Measurements from ENCODE around the gene FASTKD2.
"Not testable (repeated sequence)": the region's sequence is repeated elsewhere in the genome, so short reads cannot be mapped to it uniquely, and the experiment has no call there.

FASTKD2 gene

DNA sequence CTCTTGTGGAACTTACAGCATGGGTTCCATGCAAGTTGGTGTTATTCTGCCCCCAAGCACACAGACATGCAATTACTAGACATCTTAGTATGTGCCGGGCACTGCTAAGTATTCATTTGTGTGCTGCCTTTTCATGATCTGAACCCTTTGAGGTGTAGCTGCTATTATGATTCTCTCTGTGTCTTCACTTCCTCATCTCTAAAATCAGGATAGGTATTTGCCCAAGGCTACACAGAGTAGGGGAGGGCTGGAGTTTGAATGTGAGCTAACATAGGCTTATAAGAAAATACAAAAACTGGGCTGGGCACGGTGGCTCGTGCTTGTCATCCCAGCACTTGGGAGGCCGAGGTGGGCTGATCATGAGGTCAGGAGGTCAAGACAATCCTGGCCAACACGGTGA is 27.2 kb downstream of the FASTKD2 start:
- no peak for DNase-seq

DNA sequence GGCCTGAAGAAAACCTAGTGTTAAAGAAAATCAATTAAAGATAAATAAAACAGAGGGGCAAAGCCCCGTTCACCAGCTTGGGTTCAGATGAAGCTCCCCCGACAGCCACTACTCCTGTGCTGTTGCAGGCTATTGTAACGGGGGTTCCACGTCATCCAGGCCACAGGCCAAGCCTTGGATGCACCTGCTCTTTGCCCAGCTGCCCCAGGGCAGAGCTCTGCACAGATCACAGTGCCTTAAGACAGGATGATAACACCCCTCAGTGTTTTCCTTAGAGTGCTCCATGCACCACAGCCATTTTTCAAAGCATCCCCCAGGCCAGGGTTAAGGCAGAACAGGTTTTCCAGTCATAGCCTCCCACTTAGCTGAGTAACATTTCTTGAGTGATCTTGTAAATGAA is 32.0 kb downstream of the FASTKD2 start:
- no peak for DNase-seq

DNA sequence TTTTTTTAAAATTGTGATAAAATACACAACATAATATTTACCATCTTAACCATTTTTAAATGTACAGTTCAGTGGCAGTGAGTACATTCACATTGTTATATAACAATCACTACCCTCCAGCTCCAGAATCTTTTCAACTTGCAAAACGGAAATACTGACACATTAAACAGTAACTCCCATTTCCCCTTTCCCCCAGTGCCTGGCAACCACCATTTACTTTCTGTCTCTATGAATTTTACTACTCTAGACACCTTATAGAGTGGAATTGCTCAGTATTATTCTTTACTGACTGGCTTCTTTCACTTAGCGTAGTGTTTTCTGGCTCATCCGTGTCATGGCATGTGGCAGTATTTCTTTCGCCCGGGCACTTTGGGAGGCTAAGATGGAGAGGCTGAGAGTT is 32.6 kb downstream of the FASTKD2 start:
- DNase-seq = no peak

DNA sequence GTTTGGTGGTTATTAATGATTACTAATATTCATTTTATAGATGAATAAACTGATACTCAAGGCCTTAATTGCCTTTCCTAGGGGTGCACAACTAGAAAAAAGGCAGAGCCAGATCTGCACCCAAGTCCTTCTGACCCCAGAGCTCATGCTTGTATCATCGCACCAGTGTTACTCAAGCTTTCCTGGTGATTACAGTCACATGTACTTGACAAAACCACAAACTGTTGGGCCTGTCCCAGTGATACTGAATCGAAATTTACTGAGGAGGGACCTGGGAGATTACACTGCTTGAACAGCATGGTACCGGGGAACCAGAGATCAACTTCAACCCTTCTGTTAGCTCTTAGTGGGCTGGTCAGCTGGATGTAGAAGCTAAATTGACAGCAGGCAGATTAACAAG is 33.7 kb downstream of the FASTKD2 start:
- no peak for DNase-seq

DNA sequence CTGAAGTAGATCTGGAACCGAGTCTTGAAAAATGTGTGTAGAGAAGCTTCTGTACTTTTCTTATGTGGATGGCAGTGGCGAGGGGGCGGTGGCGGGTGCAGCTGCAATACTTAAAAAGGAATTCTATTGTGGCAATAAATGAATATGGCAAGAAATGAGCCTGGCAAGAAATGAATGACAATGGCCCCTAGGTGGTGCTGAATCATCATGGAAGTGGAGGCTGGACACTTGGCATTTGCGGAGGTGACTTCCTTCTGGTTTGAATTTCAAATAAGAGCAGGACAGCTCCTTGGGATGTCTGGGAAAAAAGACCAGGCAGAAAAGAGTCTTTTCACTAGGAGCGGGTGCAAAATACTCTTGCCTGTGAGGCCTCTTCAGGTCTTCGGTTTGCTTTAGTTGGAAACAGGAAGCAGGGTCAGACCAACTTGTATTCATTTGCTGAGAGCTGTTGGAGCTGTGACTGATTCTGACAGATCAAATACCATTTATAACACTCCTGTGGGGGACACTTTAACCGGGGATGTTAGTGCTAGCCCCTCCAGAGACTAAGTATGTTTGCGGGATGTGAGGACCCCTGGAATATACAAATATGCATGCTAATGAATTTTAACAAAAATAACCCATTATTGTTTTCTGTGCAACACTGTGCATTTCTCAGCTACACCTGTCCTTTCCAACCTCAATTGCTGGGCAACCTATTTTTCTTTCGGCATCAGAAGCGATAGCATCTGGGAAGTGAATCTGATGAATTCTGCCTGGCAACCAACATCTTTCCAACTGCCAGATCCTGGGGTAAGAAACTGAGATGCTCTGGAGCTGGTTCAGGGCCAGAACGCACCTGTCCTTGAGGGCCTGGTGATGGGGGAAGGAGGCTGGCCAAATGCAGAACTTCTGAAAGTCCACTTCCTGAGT is 35.4 kb downstream of the FASTKD2 start:
- peak; percentile 50 for DNase-seq

DNA sequence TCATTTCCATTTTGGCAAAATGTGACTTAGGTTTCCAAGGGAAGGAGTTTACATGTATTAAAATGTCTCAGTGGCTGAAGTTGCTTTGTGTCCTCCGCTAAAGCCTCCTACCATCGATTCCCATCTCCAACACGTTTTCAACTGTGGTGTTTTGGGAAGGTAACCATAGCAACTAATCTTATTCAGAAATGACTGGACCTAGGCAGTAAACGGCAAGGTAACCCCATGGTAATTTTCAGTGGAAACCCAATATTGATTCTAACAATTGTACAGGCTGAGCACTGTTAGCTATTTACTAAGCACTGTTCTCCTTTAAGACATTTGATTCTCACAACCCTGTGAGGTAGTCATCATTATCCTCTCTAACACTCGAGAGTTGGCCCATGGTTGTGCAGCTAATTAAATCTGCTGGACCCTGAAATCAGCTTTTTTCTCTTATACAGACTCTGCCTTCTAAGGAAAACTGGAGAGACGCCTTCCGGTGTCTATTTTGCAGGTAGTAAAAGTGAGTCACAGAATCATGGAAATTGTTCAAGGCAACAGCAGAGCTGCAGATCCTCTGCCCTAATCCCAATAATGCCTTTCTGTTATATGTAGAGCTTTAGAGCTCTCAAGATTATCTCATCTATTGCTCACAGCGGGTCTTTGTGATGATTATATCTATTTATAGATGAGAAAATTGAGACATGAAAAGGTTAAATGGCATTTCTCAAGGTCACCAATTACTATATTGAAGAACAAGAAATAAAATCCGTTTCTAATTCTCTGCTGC is 36.2 kb downstream of the FASTKD2 start:
- DNase-seq = no peak

DNA sequence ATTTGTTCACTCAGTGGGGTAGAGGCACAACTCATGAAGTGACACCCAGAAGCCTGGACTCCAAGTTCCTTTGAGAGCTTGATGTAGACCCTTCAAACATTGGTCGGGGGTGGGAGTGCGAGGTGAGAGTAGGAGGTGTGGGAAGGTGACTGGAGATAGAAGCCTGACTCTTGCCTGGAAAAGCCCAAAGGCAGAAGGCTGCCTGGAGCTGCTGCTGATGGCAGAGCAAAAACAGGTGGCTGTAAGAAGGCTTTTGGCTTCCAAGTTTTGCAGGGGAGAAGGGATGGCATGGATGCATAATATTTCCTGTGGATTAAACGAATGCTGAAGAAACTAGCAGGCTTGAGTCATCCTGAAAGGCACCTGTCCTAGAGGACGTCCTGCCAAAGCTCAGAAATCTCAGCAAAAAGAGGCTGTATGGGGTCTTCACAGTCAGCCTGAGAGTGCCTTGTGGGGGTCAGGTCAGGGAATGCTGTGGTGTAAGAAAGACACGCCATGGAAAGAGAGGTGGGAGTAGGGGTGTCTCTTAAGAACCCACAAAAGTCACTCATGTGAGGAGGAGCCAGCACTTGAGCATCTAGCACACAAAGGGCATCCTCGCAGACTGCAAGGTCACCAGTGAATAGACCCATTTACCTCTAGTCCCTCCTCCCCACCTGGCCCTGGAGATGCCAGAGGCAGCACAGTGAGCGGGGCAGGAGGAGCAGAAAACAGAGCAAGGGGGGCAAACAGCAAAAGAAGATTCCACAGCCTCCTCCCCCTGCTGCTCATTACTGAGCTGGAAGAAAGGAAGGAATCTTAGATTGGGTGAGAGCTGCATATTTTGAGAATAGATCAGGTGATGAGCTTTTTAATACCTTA is 37.5 kb downstream of the FASTKD2 start:
- no peak for DNase-seq

DNA sequence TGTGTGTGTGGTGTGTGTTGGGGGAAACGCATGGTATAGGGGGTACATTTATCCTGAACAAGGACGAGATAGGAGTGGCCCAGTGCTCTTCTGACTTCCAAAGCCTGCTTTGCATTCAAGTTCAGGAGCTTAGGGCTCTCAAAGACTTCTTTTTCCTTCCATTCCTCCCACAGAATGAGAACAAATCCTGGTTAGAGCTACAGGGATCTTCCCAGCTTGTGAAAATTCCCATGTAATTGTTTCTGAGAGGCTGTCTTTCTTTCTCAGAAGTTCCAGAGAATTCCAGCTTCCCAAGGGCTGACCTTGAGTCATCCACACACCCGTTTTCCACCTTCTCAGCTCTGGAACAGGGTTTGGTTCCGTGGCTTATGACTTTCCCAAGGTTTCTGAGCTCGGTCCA is 38.9 kb downstream of the FASTKD2 start:
- DNase-seq = no peak

DNA sequence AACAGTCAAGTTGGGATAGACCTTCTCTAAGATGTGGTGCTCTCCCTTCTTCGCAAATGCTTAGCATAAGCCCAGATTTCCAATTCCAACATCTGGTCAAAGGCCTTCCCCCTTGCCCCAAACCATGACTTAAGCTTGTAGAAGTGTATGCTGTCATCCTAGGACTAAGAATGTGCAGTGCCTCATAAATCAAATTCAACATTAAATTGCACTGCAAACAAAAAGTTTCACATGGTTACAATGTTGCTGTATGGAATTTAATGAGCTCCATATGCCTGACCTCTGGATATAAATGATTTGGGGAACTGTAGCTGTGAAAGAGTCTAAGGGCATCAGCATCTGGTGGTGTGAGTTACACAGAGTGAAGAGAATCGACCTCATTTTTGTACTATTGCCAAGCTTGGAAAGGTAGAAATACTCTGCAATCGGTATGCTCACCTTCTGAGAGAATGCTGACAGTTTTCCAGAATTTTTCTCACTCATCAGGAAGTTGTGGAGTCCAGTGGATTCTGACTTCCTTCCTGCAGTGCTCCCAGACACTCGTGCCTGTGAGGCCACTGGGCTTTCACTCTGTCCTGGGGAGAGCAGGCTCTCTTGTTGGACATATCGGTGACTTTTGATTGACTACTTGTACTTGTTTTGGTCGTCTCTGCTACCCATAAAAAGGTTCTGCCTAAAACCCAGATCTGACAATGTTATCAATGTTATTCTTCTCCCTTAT is 40.6 kb downstream of the FASTKD2 start:
- DNase-seq = no peak

DNA sequence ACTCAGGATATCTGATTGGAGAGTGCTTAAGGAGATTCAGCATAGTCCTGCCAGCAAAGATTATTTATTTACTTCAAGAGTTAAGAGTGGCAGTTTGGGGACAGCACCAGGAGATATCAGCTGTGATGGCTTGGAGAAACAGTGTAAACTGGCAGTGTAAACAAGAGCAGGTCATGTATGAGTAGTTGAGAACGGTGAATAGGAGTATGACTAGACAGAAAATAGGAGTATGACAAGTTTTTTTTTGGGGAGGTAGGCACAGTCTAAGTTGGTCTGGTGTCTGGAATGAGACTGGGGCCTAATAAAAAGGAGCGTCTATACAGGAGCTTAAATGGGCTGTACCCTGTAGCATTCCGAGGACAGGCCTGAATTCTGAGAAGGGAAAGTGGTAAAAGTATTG is 42.2 kb downstream of the FASTKD2 start:
- not testable (repeated sequence) for DNase-seq

DNA sequence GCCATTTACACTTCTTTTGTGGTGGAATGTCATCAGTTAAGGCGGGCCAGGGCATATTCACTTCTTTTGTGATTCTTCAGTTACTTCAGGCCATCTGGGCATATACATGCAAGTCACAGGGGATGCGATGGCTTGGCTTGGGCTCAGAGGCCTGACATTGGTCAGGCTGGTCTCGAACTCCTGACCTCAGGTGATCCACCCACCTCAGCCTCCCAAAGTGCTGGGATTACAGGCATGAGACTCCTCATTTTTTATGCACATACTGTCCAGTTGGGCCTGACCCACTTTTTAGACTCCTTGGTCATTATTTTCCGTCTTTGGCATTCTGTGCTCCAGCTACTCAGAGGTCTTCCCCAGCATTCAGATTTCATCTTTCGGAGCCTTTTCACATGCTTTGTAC is 47.1 kb downstream of the FASTKD2 start:
- DNase-seq = not testable (repeated sequence)

DNA sequence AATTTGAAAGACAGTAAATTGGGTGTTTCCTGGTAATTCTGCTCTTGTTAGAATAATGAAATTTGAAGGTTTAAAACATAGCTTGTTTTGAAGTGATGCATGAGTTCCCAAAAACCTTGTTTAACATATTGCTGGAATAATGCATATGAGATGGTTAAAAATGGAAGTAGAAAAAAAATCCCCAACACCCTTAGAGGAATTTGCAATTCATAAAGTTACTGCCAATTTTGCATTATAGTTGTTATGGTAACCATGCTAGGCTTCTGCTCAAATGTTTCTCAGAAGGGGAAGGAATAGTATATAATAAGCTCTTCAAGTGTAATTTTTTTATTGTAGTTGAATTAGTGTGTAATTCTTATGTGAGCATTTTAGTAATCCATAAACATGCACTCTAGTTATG is 49.1 kb downstream of the FASTKD2 start:
- DNase-seq = no peak

DNA sequence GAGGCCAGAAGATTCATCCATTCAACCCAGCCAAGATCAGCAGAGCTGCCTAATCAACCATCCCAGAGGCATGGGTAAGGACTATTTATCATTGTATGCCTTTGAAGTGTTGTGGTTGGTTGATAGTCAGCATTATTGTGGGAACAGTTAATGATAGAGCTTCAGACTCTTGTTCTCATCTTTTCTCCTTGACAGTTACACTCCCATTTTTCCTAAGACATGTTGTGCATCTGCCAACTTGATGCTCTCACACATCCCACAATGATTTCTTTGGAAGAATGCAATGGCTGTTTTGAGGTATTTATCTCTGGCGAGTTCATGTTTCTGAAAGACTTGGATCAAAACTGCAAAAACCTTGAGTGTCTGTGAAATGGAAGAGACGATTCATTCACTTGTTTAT is 55.4 kb downstream of the FASTKD2 start:
- no peak for DNase-seq

DNA sequence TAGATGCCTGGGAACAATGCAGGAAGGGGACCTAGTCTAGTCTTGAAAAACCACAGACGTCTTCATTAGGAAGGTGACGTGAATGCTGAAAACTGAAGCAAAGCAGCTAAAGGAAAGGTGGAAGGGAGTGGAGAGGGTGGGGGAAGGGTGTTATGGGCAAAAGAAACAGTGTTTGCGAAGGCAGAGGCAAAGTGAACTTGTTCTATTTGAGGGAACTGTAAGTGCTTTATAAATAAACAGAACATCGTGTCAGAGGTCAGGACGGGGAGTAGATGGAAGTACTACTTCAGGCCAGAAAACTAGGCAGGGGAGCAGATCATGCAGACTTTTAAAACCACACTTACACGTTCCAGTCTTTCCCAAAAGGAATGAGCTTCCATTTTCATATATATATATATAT is 57.8 kb downstream of the FASTKD2 start:
- DNase-seq = no peak

DNA sequence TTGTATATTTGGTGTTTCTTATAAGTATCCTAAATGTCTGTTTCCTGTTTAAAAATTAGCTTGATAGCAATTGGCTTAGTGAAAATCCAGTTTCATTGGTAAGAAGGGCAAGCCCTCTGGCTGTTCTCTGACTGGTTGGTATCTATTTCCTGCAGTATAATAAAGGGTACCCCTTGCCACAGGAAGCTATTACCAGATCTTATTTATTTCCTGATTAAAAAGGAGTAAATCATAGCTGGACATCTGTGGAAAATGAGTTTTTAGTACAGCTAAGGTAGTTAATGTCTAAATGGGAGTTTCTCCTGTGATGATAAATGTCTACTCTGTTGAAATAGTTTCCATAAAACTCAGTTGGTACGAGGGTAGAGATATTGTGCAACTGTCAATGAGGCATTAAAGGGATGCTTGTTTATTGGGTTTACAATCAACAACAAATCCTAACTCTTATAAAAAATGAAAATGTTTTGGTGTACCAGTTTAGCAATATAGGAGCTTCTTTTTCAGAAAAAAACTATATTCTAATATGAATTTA is 58.7 kb downstream of the FASTKD2 start:
- DNase-seq = no peak

DNA sequence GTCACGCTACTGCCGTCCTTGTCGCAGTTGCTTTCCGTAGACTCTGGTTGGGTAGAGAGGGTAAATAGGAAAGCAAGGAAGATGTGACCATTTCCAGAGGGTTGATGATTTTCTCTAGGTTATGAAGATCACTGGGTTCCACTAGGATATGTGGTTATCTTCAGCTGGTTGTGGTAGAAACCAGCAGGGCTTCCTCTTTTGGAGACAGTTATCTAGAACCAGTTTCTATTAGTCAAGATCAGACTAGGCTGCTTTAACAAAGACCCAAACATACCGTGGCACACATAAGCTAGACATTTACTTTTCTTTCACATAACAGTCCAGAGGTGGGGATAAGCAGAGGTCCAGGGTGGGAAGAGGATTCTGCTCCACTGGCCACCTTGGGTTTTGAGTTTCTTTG is 59.6 kb downstream of the FASTKD2 start:
- no peak for DNase-seq

DNA sequence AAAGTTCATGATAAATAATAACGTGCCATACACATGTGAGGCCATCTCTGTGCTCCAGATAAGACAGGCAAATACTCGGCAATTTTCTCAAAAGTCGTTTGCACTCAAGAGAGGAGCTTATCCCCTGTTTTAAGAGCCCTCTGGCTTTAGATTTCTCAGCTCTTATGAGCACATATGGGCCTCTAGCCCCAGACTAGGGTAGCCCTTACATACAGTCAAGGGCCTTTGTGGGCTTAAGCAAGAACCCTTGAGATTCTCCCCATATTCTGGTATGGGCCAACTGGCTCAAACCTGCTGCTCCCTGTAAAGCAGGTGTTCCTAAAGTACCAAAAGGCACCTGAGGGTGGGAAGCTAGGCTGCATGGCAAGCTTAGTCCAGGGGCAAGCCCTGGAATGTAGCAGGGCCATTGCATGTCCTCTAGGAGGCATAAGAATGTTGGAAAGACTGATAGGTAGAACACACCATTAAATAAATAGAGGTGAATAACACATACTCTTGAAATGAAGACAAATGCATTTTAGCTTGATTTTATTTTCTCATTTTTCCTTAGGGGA is 66.1 kb downstream of the FASTKD2 start:
- DNase-seq = no peak

DNA sequence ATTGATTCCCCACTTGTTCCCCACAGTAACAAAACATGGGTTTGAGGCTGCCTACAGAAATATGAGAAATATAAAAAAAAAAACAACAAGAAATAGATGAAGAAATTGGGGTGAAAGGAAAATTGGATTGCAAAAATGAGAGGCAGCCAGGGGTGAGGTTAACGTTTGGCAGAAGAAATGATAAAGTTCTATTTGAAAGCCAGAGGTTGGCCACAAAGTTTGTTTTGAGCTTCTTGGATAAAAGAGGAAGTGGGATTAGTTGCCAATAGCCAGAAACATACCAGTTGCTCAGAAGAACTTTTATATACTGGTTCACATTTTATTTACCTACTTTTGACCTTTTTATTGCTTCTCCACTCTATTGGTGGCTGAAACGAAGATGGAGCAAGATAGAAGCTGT is 67.5 kb downstream of the FASTKD2 start:
- no peak for DNase-seq

DNA sequence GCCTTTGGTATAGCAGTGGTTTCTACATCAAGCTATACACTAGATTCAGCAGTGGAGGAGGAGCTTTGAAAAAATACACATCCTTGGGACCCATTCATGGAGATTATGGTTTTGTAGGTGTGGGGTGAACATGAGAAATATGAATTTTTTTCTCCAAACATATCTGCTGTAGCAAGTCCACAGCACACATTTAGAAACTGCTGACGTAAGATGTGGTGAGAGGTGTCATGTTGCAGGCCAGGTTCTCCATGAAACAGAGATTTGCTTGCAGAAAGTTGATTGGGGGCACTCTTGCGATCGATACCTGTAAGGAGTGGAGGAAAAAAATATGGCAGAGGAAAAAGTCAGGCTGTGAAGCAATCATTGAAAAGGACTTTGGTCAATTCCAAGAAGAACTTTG is 67.9 kb downstream of the FASTKD2 start:
- DNase-seq = no peak

DNA sequence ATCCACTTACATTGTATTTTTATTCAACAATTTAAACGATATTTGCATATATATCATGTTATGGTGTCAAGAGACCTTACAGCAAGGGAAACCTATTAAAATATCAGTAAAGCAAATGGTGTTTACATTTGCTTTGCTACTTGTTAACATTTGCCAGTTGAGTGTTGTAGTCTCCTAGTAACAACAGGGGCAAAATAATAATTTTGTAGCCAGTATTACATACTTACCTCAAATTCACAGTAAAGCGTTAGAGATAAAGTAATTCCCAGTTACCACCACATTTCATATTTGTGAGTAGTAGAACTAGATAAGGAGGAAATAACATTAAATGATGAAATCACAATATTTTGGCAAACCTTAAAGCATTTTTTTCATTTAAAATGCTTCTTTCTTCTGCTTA is 71.3 kb downstream of the FASTKD2 start:
- DNase-seq = no peak

DNA sequence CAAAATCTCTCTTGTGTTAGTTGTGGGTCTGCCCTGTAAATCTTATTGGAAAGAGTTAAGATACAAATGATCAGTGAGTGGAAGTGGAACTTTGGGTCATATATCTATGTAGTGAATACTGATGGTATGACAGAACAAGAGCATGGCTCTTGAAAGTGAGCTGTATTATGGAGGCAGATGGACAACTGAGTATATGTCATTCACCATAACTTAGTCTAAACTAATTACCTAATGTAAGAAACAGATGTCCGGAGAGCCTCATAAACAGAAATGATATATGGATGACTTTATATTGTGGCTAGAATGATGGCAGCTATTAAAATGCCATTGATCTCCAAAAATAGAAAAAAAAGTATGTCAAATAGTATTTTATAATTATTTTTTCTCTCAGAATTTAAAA is 72.4 kb downstream of the FASTKD2 start:
- no peak for DNase-seq

DNA sequence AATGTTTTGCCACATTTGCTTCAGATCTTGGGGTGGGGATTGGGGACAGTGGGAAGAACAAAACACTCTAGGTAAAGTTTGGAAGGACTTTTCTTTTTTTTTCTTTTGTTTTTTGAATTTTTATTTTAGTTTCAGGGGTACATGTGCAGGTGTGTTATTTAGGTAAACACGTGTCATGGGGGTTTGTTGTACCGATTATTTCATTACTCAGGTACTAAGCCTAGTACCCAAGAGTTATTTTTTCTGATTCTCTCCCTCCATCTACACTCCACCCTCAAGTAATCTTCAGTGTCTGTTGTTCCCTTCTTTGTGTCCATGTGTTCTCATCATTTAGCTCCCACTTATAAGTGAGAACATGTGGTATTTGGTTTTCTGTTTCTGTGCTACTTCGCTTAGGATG is 73.3 kb downstream of the FASTKD2 start:
- no peak for DNase-seq

Measured in stimulated activated CD8-positive, alpha-beta memory T cell treated with anti-CD3 and anti-CD28 coated beads, Interleukin-4, amount 100 ng/mL, for 48 hours (primary cell).